K562 (cell line): ENCODE results near the gene NYNRIN. TPM values are rescaled to one million over a fixed set of nuclear protein-coding genes. Genes with fewer than 3 reads are reported as not detected.

ENCODE experiments used
- ATAC-seq: fragments of 200-7000 bp; cut with Tn5 transposase; 3 replicates; pipeline ENCODE4 v1.9.1; 2020; ENCODE audit warnings: moderate library complexity
- BruUV-seq: library from RNA; stranded (reverse); fragments of 400-500 nt; replicated peaks from 2 replicates; lab custom pipeline; 2021; lab: Mats Ljungman, UMichigan
- CTCF ChIA-PET: fragments of 300-600 bp; formaldehyde crosslinking; extraction: SDS; loops from one replicate; lab custom pipeline; 2021; ENCODE audit warnings: low intra/inter-chr PET ratio; lab: Yijun Ruan, JAX
- POLR2A ChIA-PET: fragments of 300-600, 350-650 bp; sonication (Branson Sonifier 250); formaldehyde crosslinking; extraction: SDS; loops from one replicate; lab custom pipeline; 2021; ENCODE audit warnings: antibody characterized with exemption, inconsistent platforms; lab: Yijun Ruan, JAX
- DNase-seq, 4 experiments: peaks; one replicate each; pipeline versions ENCODE4 v3.0.0 to v3.0.0-alpha.2; 2011 to 2018; ENCODE audit warnings: low spot score in 3 of 4, mixed read lengths in 3 of 4; ENCODE audit errors: extremely low read depth in 1 of 4
- FAIRE-seq: peaks from 2 replicates; lab custom pipeline; 2011; peaks lifted over from hg19 to GRCh38; lab: Jason Lieb, UNC
- H2AFZ ChIP-seq: 2 replicates; pipeline ENCODE4 v1.6.0; 2011; ENCODE audit warnings: low read depth, low read length, control low read depth, inconsistent platforms
- H3K27ac ChIP-seq: fragments of 200-600 bp; 3 replicates; pipeline ENCODE4 v1.8.0; 2011; ENCODE audit warnings: low read depth, mild to moderate bottlenecking, control low read depth, inconsistent platforms, low read length, moderate library complexity, mixed read lengths; ENCODE audit errors: extremely low read depth
- H3K27me3 ChIP-seq, 2 experiments: fragments of 300-600 bp in 1 of 2; 2 replicates in 1 of 2; 3 replicates in 1 of 2; pipeline versions ENCODE4 v1.6.0 to v1.8.0; 2011; ENCODE audit warnings: inconsistent platforms in 2 of 2, low read length in 2 of 2, mild to moderate bottlenecking in 1 of 2, mixed read lengths in 1 of 2, moderate library complexity in 1 of 2; ENCODE audit not compliant: control insufficient read depth in 2 of 2, insufficient read depth in 2 of 2
- H3K36me3 ChIP-seq: fragments of 300-600 bp; 3 replicates; pipeline ENCODE4 v1.8.0; 2011; ENCODE audit warnings: mild to moderate bottlenecking, low read length, inconsistent platforms; ENCODE audit not compliant: control insufficient read depth, insufficient read depth
- H3K4me1 ChIP-seq, 2 experiments: fragments of 200-600 bp in 1 of 2; replicated peaks in 1 of 2; 2 replicates in 1 of 2; 3 replicates in 1 of 2; pipeline versions ENCODE4 v1.5.1 to v1.8.0; 2011; ENCODE audit warnings: inconsistent platforms in 2 of 2, low read length in 2 of 2, mild to moderate bottlenecking in 1 of 2, mixed read lengths in 1 of 2, moderate library complexity in 1 of 2; ENCODE audit not compliant: control insufficient read depth in 2 of 2, insufficient read depth in 2 of 2
- H3K4me2 ChIP-seq: 2 replicates; pipeline ENCODE4 v1.6.1; 2011; ENCODE audit warnings: low read length, control low read depth, inconsistent platforms, mixed read lengths; ENCODE audit not compliant: insufficient read depth
- H3K4me3 ChIP-seq: fragments of 200-600 bp; sonication (generic), shearing (Covaris generic); 2 replicates; pipeline ENCODE4 v1.5.1; 2016; ENCODE audit warnings: control low read depth, inconsistent platforms
- H3K79me2 ChIP-seq: fragments of 200-600 bp; 3 replicates; pipeline ENCODE4 v1.8.0; 2011; ENCODE audit warnings: low read length, inconsistent platforms; ENCODE audit not compliant: control insufficient read depth, insufficient read depth
- H3K9ac ChIP-seq, 2 experiments: 2 replicates each; pipeline versions ENCODE4 v1.6.0 to v1.6.1; 2011; ENCODE audit warnings: low read depth in 2 of 2, low read length in 2 of 2, control low read depth in 1 of 2, inconsistent platforms in 1 of 2, mild to moderate bottlenecking in 1 of 2, mixed read lengths in 1 of 2; ENCODE audit not compliant: insufficient read depth in 1 of 2
- H3K9me1 ChIP-seq: one replicate; pipeline ENCODE4 v1.6.0; 2011; ENCODE audit warnings: inconsistent platforms, mild to moderate bottlenecking, low read length, moderate library complexity; ENCODE audit not compliant: control insufficient read depth, insufficient read depth
- H3K9me3 ChIP-seq: replicated peaks from 2 replicates; pipeline ENCODE4 v1.5.1; 2011; ENCODE audit warnings: low read depth, low read length, inconsistent platforms; ENCODE audit not compliant: control insufficient read depth, insufficient read depth
- H4K20me1 ChIP-seq: replicated peaks from 2 replicates; pipeline ENCODE4 v1.6.1; 2011; ENCODE audit warnings: low read length, inconsistent platforms, mixed read lengths; ENCODE audit not compliant: control insufficient read depth, insufficient read depth
- CBFA2T3 ChIP-seq: fragments of 450-650 bp; IDR thresholded peaks from 2 replicates; pipeline ENCODE4 v1.6.1; 2017
- CCNT2 ChIP-seq: IDR thresholded peaks from 2 replicates; pipeline ENCODE4 v1.6.1; 2011; ENCODE audit warnings: borderline replicate concordance, low read depth, mild to moderate bottlenecking, moderate library complexity, mixed read lengths, low read length; ENCODE audit not compliant: insufficient read length; ENCODE audit errors: extremely low read depth
- NFRKB ChIP-seq: fragments of 450-650 bp; IDR thresholded peaks from 2 replicates; pipeline ENCODE4 v1.6.1; 2016; ENCODE audit warnings: low read depth
- PHB2 ChIP-seq: fragments of 450-650 bp; IDR thresholded peaks from 2 replicates; pipeline ENCODE4 v1.6.1; 2017; ENCODE audit warnings: low read depth
- POLR2AphosphoS5 ChIP-seq: IDR thresholded peaks from 2 replicates; pipeline ENCODE4 v1.6.1; 2011; ENCODE audit warnings: mild to moderate bottlenecking, low read depth, low read length, moderate library complexity; ENCODE audit not compliant: control insufficient read depth, insufficient read depth
- PURB ChIP-seq: sonication (generic); formaldehyde crosslinking; IDR thresholded peaks from 2 replicates; pipeline ENCODE4 v1.9.0; 2021; ENCODE audit warnings: low read depth, mild to moderate bottlenecking, missing genetic modification reagents
- SUPT5H ChIP-seq: fragments of 450-650 bp; IDR thresholded peaks from 2 replicates; pipeline ENCODE4 v1.6.1; 2016
- ZBTB7A ChIP-seq: IDR thresholded peaks from 2 replicates; pipeline ENCODE4 v1.6.1; 2011; ENCODE audit warnings: low read depth, mild to moderate bottlenecking, low read length, moderate library complexity, borderline replicate concordance; ENCODE audit not compliant: control insufficient read depth
- ZNF316 ChIP-seq: fragments of 450-650 bp; IDR thresholded peaks from 2 replicates; pipeline ENCODE4 v1.6.1; 2016
- WGBS: fragments of 100-300 bp; shearing (Covaris generic); methylation state at CpG from one replicate; pipeline ENCODE4 v1.1.6; 2016; ENCODE audit warnings: low coverage, mixed read lengths; ENCODE audit not compliant: insufficient coverage; ENCODE audit errors: missing lambda C conversion rate; 5-methylcytosine and 5-hydroxymethylcytosine counted together
- in situ Hi-C: fragments of 300-500 bp; cut with MboI; formaldehyde crosslinking; loops from 4 replicates; pipeline ENCODE4 v1.15.0; 2018; ENCODE audit warnings: inconsistent platforms, mixed read lengths
- intact Hi-C: fragments of 100-400 bp; cut with micrococcal nuclease; formaldehyde crosslinking; loops from 2 replicates; pipeline ENCODE4 v1.14.2; 2022
- polyA plus RNA-seq, 8 experiments: library from polyadenylated mRNA; depleted of rRNA in 4 of 8; stranded (reverse) in 5 of 8; unstranded in 3 of 8; fragments of >200 nt; fragmentation: Nextera tagmentation in 2 of 8; fragmentation: Illumina TruSeq in 1 of 8; extraction: Ambion mirVana in 2 of 8; extraction: Trizol in 1 of 8; gene quantifications; 2 replicates each; pipeline versions ENCODE4 v1.2.1 to v1.2.3, GENCODE V29; 2011 to 2014; ENCODE audit warnings: inconsistent platforms in 1 of 8, missing spikeins in 1 of 8
- total RNA-seq, 7 experiments: library from RNA; depleted of rRNA in 6 of 7; stranded (reverse); fragments of >200 nt in 6 of 7; fragmentation: Illumina TruSeq in 2 of 7; extraction: Trizol in 2 of 7; gene quantifications; 2 replicates each; pipeline versions ENCODE4 v1.2.1 to v1.2.3, GENCODE V29; 2011 to 2021; ENCODE audit warnings: low replicate concordance in 1 of 7

Gene NYNRIN
- total and polyA plus RNA-seq, 9 of the 15 experiments (the other 6 are each of a cell fraction or from before 2014, with no cell fraction given): 0.04 to 1.2 (median 0.28) TPM

DNA sequence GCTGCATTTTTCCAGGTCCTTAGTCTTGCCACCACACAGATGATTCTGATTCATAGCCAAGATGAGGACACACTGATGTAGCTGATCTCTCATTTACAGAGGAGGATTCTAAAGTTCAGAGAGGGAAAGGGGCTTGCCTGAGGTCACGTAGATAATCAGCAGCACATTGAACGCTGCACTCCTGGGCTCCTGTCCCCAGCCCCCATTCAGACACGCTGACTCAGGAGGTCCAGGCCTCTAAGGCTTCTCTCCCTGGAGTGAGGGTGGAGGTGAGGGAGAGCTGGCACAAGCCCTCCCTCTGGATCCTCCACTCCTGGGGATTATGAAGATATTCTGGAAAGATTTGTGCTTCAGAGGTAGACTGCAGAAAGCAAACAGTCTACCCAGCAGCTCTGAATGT, 20.5 kb upstream of the NYNRIN start:
- Histone ChIP-seq H3K4me3 (no peak overlapping the region), H4K20me1 (no peaks in the 10 kb centered on the region), H3K9me1 (no peaks in the 10 kb centered on the region), H3K9ac (peak overlapping the region; percentile 25 to 41; a peak in 3 of 4 replicates), H3K27ac (peak overlapping the region; percentile 30; the same call in 1 of the 3 replicates), H3K36me3 (no peaks in the 10 kb centered on the region), H3K4me2 (peak overlapping the region; percentile 58), H3K4me1 (peaks cover 18 to 24% of the 10 kb centered on the region in 2 experiments), H3K9me3 (no peaks in the 10 kb centered on the region), H2AFZ (peak overlapping the region; percentile 72; the same call in 1 of the 2 replicates), H3K27me3 (no peaks in the 10 kb centered on the region), H3K79me2 (no peaks in the 10 kb centered on the region)
- ChIA-PET POLR2A (interaction anchor here (0.9 to 1.6 kb wide), 3 partner anchors 12 to 56 kb away, joined by 4 to 5 read pairs (median 4); no protein-coding TSS in a partner anchor), CTCF (no interaction called here)
- 5% methylated on average over 3 of the region's 3 CpGs for WGBS
- in situ Hi-C loops (no loop called here), intact Hi-C loops (no loop called here)
- no TSS peak for BruUV-seq
- DNase-seq (peak; percentile 31 to 58 (median 43)), FAIRE-seq (peak; percentile 78), ATAC-seq (peak; percentile 42)
- TF ChIP-seq SUPT5H (no peak), POLR2AphosphoS5 (no peak), NFRKB (no peak), PHB2 (no peak), CBFA2T3 (peak; percentile 55), ZNF316 (peak; percentile 50; the same call in 1 of the 2 replicates), PURB (CRISPR knock-in tag) (no peak), ZBTB7A (peak; percentile 24; the same call in 1 of the 2 replicates), CCNT2 (no peak)
